NCI-H510A (cell line): ENCODE data around the gene PPARGC1A.

ENCODE experiments used
- DNase-seq: peaks from one replicate; lab custom pipeline; 2025; lab: John Stamatoyannopoulos, UW

The PPARGC1A gene

GRCh38 chr4:23774909-23775308, 114.9 kb downstream of the PPARGC1A start:
- no peak for DNase-seq

- no peak for DNase-seq
Measured at GRCh38 chr4:23773884-23774636, 115.8 kb downstream of the PPARGC1A start.

- no peak for DNase-seq
Measured at GRCh38 chr4:23770011-23770410, 119.8 kb downstream of the PPARGC1A start.

GRCh38 chr4:23769406-23769805, 120.4 kb downstream of the PPARGC1A start:
- no peak for DNase-seq

GRCh38 chr4:23768541-23768940, 121.3 kb downstream of the PPARGC1A start:
- no peak for DNase-seq

- DNase-seq = no peak
Measured at GRCh38 chr4:23766344-23766743, 123.5 kb downstream of the PPARGC1A start.

- DNase-seq = no peak
Measured at GRCh38 chr4:23763559-23763958, 126.3 kb downstream of the PPARGC1A start.

- no peak for DNase-seq
Measured at GRCh38 chr4:23762551-23762950, 127.3 kb downstream of the PPARGC1A start.

GRCh38 chr4:23759066-23759465, 130.8 kb downstream of the PPARGC1A start:
- DNase-seq = no peak

- no peak for DNase-seq
Measured at GRCh38 chr4:23754688-23755087, 135.2 kb downstream of the PPARGC1A start.

GRCh38 chr4:23750125-23750524, 139.7 kb downstream of the PPARGC1A start:
- no peak for DNase-seq

GRCh38 chr4:23747281-23747735, 142.5 kb downstream of the PPARGC1A start:
- no peak for DNase-seq

- no peak for DNase-seq
Measured at GRCh38 chr4:23746672-23747071, 143.2 kb downstream of the PPARGC1A start.

- no peak for DNase-seq
Measured at GRCh38 chr4:23746027-23746426, 143.8 kb downstream of the PPARGC1A start.

GRCh38 chr4:23745377-23745776, 144.5 kb downstream of the PPARGC1A start:
- no peak for DNase-seq
